Thoracic aorta (tissue), 2 donors: Measurements from ENCODE around the gene SLC25A36. TPM values are rescaled to one million over a fixed set of nuclear protein-coding genes. Genes with fewer than 3 reads are reported as not detected.

Experiments
- ATAC-seq: fragments of 150-250 bp; one replicate; pipeline ENCODE4 v1.8.0; 2017; ENCODE audit warnings: low read depth; ENCODE audit not compliant: insufficient number of reproducible peaks, low FRiP score
- DNase-seq: peaks from one replicate; pipeline ENCODE4 v3.0.0-alpha.2; 2020; ENCODE audit warnings: low spot score
- H3K27ac ChIP-seq, 2 donors: fragments of 200-600 bp; sonication (generic); 1 replicate in 1 of 2; 2 replicates in 1 of 2; pipeline ENCODE4 v1.5.1; 2016; ENCODE audit warnings: mild to moderate bottlenecking in 2 of 2, moderate library complexity in 2 of 2
- H3K27me3 ChIP-seq: fragments of 200-600 bp; sonication (generic); replicated peaks from 2 replicates; pipeline ENCODE4 v1.6.0; 2016; ENCODE audit warnings: mild to moderate bottlenecking; ENCODE audit not compliant: insufficient read depth
- H3K36me3 ChIP-seq: fragments of 200-600 bp; sonication (generic); one replicate; pipeline ENCODE4 v1.5.1; 2016
- H3K4me1 ChIP-seq, 2 donors: fragments of 200-600 bp; sonication (generic); 1 replicate in 1 of 2; 2 replicates in 1 of 2; pipeline versions ENCODE4 v1.5.1 to v1.6.0; 2016; ENCODE audit warnings: low read depth in 2 of 2, mild to moderate bottlenecking in 1 of 2; ENCODE audit not compliant: control insufficient read depth in 1 of 2
- H3K4me3 ChIP-seq: fragments of 200-600 bp; sonication (generic); 2 replicates; pipeline ENCODE4 v1.5.1; 2016; ENCODE audit warnings: mild to moderate bottlenecking
- H3K9me3 ChIP-seq: fragments of 200-600 bp; sonication (generic); 2 replicates; pipeline ENCODE4 v1.5.1; 2016
- CTCF ChIP-seq: fragments of 200-600 bp; sonication (generic); IDR thresholded peaks from one replicate; pipeline ENCODE4 v1.5.1; 2019; ENCODE audit warnings: antibody characterized with exemption
- total RNA-seq, 2 donors: library from RNA; depleted of rRNA; stranded (reverse); fragments of >200 nt; gene quantifications; one replicate each; pipeline versions ENCODE4 v1.1.0 to v1.2.3, GENCODE V29; 2016

SLC25A36 gene
- total RNA-seq, 2 donors from 2014 or later, result 56.7 to 149 TPM

- ATAC-seq (no peak), DNase-seq (no peak)
- Histone ChIP-seq H3K27ac (no peak overlapping the region), H3K4me3 (no peak overlapping the region), H3K4me1 (no peaks in the 10 kb centered on the region), H3K27me3 (no peaks in the 10 kb centered on the region), H3K9me3 (no peaks in the 10 kb centered on the region), H3K36me3 (no peaks in the 10 kb centered on the region)
- TF ChIP-seq CTCF, result no peak
These were observed 77.6 kb downstream of the SLC25A36 start for GRCh38 chr3:141019244-141019643.

GRCh38 chr3:141020143-141020830, 78.7 kb downstream of the SLC25A36 start:
- Histone ChIP-seq H3K27ac (no peak overlapping the region), H3K4me1 (no peaks in the 10 kb centered on the region), H3K9me3 (no peaks in the 10 kb centered on the region), H3K27me3 (no peaks in the 10 kb centered on the region), H3K36me3 (no peaks in the 10 kb centered on the region), H3K4me3 (no peak overlapping the region)
- no peak for DNase-seq
- no peak for TF ChIP-seq CTCF
- ATAC-seq, result no peak

GRCh38 chr3:141021261-141021660, 79.6 kb downstream of the SLC25A36 start:
- no peak for ATAC-seq
- H3K27ac ChIP-seq, result no peak overlapping the region
- H3K27me3 ChIP-seq, result no peaks in the 10 kb centered on the region
- no peak for TF ChIP-seq CTCF
- H3K9me3 ChIP-seq, result no peaks in the 10 kb centered on the region
- no peak overlapping the region for H3K4me3 ChIP-seq
- no peaks in the 10 kb centered on the region for H3K4me1 ChIP-seq
- H3K36me3 ChIP-seq, result no peaks in the 10 kb centered on the region
- no peak for DNase-seq

Other genes starting within 250 kb of the SLC25A36 start
- gene SPSB4, start 109.5 kb downstream of the SLC25A36 start, total RNA-seq, result 1 to 10 TPM in 1 of 2 donors, under 1 TPM in 1; 0.41 to 1.1 TPM